ENCODE results near the gene OGN. TPM values are rescaled to one million over a fixed set of nuclear protein-coding genes. Genes with fewer than 3 reads are reported as not detected.

OGN gene
- total and polyA plus RNA-seq, 2 donors (not counting 3 experiments of a cell fraction or from before 2014, with no cell fraction given) = not detected

GRCh38 chr9:92377876-92378275 lies 26.5 kb downstream of the OGN start:
- POLR2A ChIA-PET = no interaction called here
- intact Hi-C loops (cut with micrococcal nuclease) = no loop called here
- FAIRE-seq = no peak

DNA sequence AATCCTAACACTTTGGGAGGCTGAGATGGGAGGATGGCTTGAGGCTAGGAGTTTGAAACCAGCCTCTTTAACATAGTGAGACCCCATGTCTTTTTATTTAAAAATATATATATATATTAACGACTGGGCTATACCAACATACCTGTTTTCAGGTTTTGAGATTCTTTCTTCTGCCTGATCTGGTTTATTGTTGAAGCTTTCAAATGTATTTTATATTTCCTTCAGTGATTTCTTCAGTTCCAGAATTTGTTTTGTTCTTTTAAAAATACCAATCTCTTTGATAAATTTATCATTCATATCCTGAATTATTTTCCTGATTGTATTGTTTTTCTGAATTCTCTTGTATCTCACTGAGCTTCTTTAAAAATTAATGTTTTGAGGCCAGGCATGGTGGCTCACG lies 31.2 kb downstream of the OGN start:
- H3K9ac ChIP-seq (replicated peaks; ENCODE audit: extremely low read depth, insufficient read depth, low read length) = no peak overlapping the region
- no peak overlapping the region for H2AFZ ChIP-seq (ENCODE audit: low read depth, low read length)
- no peak overlapping the region for H3K4me3 ChIP-seq (replicated peaks in 1 of 3; ENCODE audit: insufficient read depth in 1 of 3, low read depth in 1 of 3, low read length in 3 of 3)
- intact Hi-C loops (cut with micrococcal nuclease) = no loop called here
- no peak overlapping the region for H3K27ac ChIP-seq (ENCODE audit: insufficient read depth, low read depth, low read length)
- H3K4me2 ChIP-seq (ENCODE audit: insufficient read depth, low read length) = no peak overlapping the region
- FAIRE-seq (no peak), DNase-seq (ENCODE audit: low read depth, low spot score) (no peak)
- no peaks in the 10 kb centered on the region for H3K4me1 ChIP-seq (ENCODE audit: control insufficient read depth, extremely low read depth, insufficient read depth, low read length)
- H3K79me2 ChIP-seq (ENCODE audit: control insufficient read depth, insufficient read depth, low read length) = no peaks in the 10 kb centered on the region
- no peaks in the 10 kb centered on the region for H3K27me3 ChIP-seq (ENCODE audit: control insufficient read depth in 2 of 2, insufficient read depth in 2 of 2, low read length in 2 of 2)
- no peaks in the 10 kb centered on the region for H3K9me3 ChIP-seq (replicated peaks; ENCODE audit: control insufficient read depth, insufficient read depth, low read length)
- dilution Hi-C loops (cut with MboI; ENCODE audit: extremely low pct_ligation_motif_present, low sequenced_read_pairs) = no loop called here
- TF ChIP-seq GATA2 (IDR thresholded peaks at IDR 0.05; ENCODE audit: insufficient read depth, insufficient read length, low read depth, low read length) (no peak), POLR2AphosphoS5 (IDR thresholded peaks at IDR 0.05; ENCODE audit: insufficient read depth, low read depth, low read length) (no peak)
- no peaks in the 10 kb centered on the region for H3K9me1 ChIP-seq (replicated peaks; ENCODE audit: control insufficient read depth, extremely low read depth, insufficient read depth, low read length)
- no peaks in the 10 kb centered on the region for H4K20me1 ChIP-seq (replicated peaks; ENCODE audit: control insufficient read depth, extremely low read depth, insufficient read depth, low read length)
- BruUV-seq (replicated peaks) = no TSS peak
- H3K36me3 ChIP-seq (ENCODE audit: control insufficient read depth in 2 of 2, extremely low read depth in 1 of 2, insufficient read depth in 2 of 2, low read length in 2 of 2) = no peaks in the 10 kb centered on the region
- ChIA-PET CTCF (no interaction called here), POLR2A (no interaction called here)

More at GRCh38 chr9:92377876-92378275, 26.5 kb downstream of the OGN start:
- H2AFZ ChIP-seq (ENCODE audit: low read depth, low read length) = no peak overlapping the region
- no peak overlapping the region for H3K4me2 ChIP-seq (ENCODE audit: insufficient read depth, low read length)
- no peak overlapping the region for H3K4me3 ChIP-seq (replicated peaks in 1 of 3; ENCODE audit: insufficient read depth in 1 of 3, low read depth in 1 of 3, low read length in 3 of 3)
- no peaks in the 10 kb centered on the region for H3K36me3 ChIP-seq (ENCODE audit: control insufficient read depth in 2 of 2, extremely low read depth in 1 of 2, insufficient read depth in 2 of 2, low read length in 2 of 2)
- no peaks in the 10 kb centered on the region for H4K20me1 ChIP-seq (replicated peaks; ENCODE audit: control insufficient read depth, extremely low read depth, insufficient read depth, low read length)
- H3K9me3 ChIP-seq (replicated peaks; ENCODE audit: control insufficient read depth, insufficient read depth, low read length) = no peaks in the 10 kb centered on the region
- H3K79me2 ChIP-seq (ENCODE audit: control insufficient read depth, insufficient read depth, low read length) = no peaks in the 10 kb centered on the region
- H3K27me3 ChIP-seq (ENCODE audit: control insufficient read depth in 2 of 2, insufficient read depth in 2 of 2, low read length in 2 of 2) = no peaks in the 10 kb centered on the region
- H3K9ac ChIP-seq (replicated peaks; ENCODE audit: extremely low read depth, insufficient read depth, low read length) = no peak overlapping the region
- DNase-seq (ENCODE audit: low read depth, low spot score) = no peak
- CTCF ChIA-PET = no interaction called here
- no peak overlapping the region for H3K27ac ChIP-seq (ENCODE audit: insufficient read depth, low read depth, low read length)
- dilution Hi-C loops (cut with MboI; ENCODE audit: extremely low pct_ligation_motif_present, low sequenced_read_pairs) = no loop called here
- H3K4me1 ChIP-seq (ENCODE audit: control insufficient read depth, extremely low read depth, insufficient read depth, low read length) = no peaks in the 10 kb centered on the region
- no peaks in the 10 kb centered on the region for H3K9me1 ChIP-seq (replicated peaks; ENCODE audit: control insufficient read depth, extremely low read depth, insufficient read depth, low read length)
- BruUV-seq (replicated peaks) = no TSS peak
- TF ChIP-seq MYC (IDR thresholded peaks at IDR 0.05; ENCODE audit: low read depth, low read length) (no peak), FOS (IDR thresholded peaks at IDR 0.05; ENCODE audit: borderline replicate concordance, insufficient read depth, low read length) (no peak)

Data from endothelial cell of umbilical vein (primary cell).